H9 (cell line): ENCODE data around the gene P4HA1. TPM values are rescaled to one million over a fixed set of nuclear protein-coding genes. Genes with fewer than 3 reads are reported as not detected.

Source experiments
- DNase-seq: peaks from one replicate; pipeline ENCODE4 v3.0.0-alpha.2; 2017
- H2AFZ ChIP-seq: one replicate; pipeline ENCODE4 v1.6.1; 2013; ENCODE audit warnings: mild to moderate bottlenecking, low read length, control low read depth, moderate library complexity
- H2AK5ac ChIP-seq: 2 replicates; pipeline ENCODE4 v1.6.1; 2013; ENCODE audit warnings: low read length, control low read depth, mixed read lengths; ENCODE audit not compliant: insufficient read length
- H2BK120ac ChIP-seq: one replicate; pipeline ENCODE4 v1.6.1; 2013; ENCODE audit warnings: low read depth, mild to moderate bottlenecking, low read length, control low read depth, inconsistent platforms; ENCODE audit not compliant: poor library complexity, severe bottlenecking
- H2BK12ac ChIP-seq: 2 replicates; pipeline ENCODE4 v1.6.1; 2013; ENCODE audit warnings: low read length, control low read depth, mixed read lengths, low read depth; ENCODE audit not compliant: insufficient read length
- H2BK15ac ChIP-seq: 2 replicates; pipeline ENCODE4 v1.6.1; 2013; ENCODE audit warnings: low read depth, low read length, control low read depth
- H2BK20ac ChIP-seq: one replicate; pipeline ENCODE4 v1.6.1; 2013; ENCODE audit warnings: low read depth, mild to moderate bottlenecking, low read length, control low read depth, inconsistent platforms; ENCODE audit not compliant: poor library complexity, severe bottlenecking
- H2BK5ac ChIP-seq: 2 replicates; pipeline ENCODE4 v1.6.1; 2013; ENCODE audit warnings: low read length, control low read depth, mixed read lengths; ENCODE audit not compliant: insufficient read length
- H3K14ac ChIP-seq: 2 replicates; pipeline ENCODE4 v1.6.1; 2013; ENCODE audit warnings: low read length, control low read depth; ENCODE audit not compliant: insufficient read depth
- H3K18ac ChIP-seq: 2 replicates; pipeline ENCODE4 v1.6.1; 2013; ENCODE audit warnings: low read depth, mild to moderate bottlenecking, mixed read lengths, low read length, control low read depth; ENCODE audit not compliant: insufficient read length
- H3K23ac ChIP-seq: 2 replicates; pipeline ENCODE4 v1.6.1; 2013; ENCODE audit warnings: low read length, control low read depth, mixed read lengths, low read depth; ENCODE audit not compliant: insufficient read length
- H3K23me2 ChIP-seq: 2 replicates; pipeline ENCODE4 v1.6.1; 2013; ENCODE audit warnings: low read depth, mild to moderate bottlenecking, mixed read lengths, low read length, control low read depth; ENCODE audit not compliant: insufficient read length, poor library complexity, severe bottlenecking
- H3K27ac ChIP-seq: 2 replicates; pipeline ENCODE4 v1.5.1; 2013; ENCODE audit warnings: low read length, control low read depth, mixed read lengths, low read depth; ENCODE audit not compliant: insufficient read length
- H3K27me3 ChIP-seq: 2 replicates; pipeline ENCODE4 v1.6.1; 2013; ENCODE audit warnings: low read length, control low read depth, inconsistent platforms; ENCODE audit not compliant: insufficient read depth
- H3K4ac ChIP-seq: 2 replicates; pipeline ENCODE4 v1.6.1; 2013; ENCODE audit warnings: low read depth, mild to moderate bottlenecking, control low read depth, inconsistent platforms, low read length, moderate library complexity
- H3K4me1 ChIP-seq: 2 replicates; pipeline ENCODE4 v1.6.1; 2013; ENCODE audit warnings: low read length, control low read depth, inconsistent platforms; ENCODE audit not compliant: insufficient read depth
- H3K4me2 ChIP-seq: 2 replicates; pipeline ENCODE4 v1.6.1; 2013; ENCODE audit warnings: low read length, control low read depth, mixed read lengths; ENCODE audit not compliant: insufficient read length, insufficient read depth
- H3K56ac ChIP-seq: 2 replicates; pipeline ENCODE4 v1.6.1; 2013; ENCODE audit warnings: low read depth, mild to moderate bottlenecking, mixed read lengths, low read length, control low read depth; ENCODE audit not compliant: insufficient read length
- H3K79me1 ChIP-seq: 2 replicates; pipeline ENCODE4 v1.6.1; 2013; ENCODE audit warnings: low read depth, mild to moderate bottlenecking, moderate library complexity, low read length, control low read depth, inconsistent platforms; ENCODE audit not compliant: insufficient read depth, poor library complexity, severe bottlenecking
- H3K79me2 ChIP-seq: 2 replicates; pipeline ENCODE4 v1.6.1; 2013; ENCODE audit warnings: low read length, control low read depth, inconsistent platforms; ENCODE audit not compliant: insufficient read depth
- H3K9ac ChIP-seq: 2 replicates; pipeline ENCODE4 v1.6.1; 2013; ENCODE audit warnings: low read length, control low read depth, mixed read lengths; ENCODE audit not compliant: insufficient read length; ENCODE audit errors: extremely low read depth
- H3K9me3 ChIP-seq: one replicate; pipeline ENCODE4 v1.6.1; 2013; ENCODE audit warnings: low read depth, low read length, inconsistent platforms; ENCODE audit not compliant: control insufficient read depth
- H3T11ph ChIP-seq: one replicate; pipeline ENCODE4 v1.6.1; 2013; ENCODE audit warnings: mild to moderate bottlenecking, low read length, control low read depth, inconsistent platforms
- H4K20me1 ChIP-seq: one replicate; pipeline ENCODE4 v1.6.1; 2013; ENCODE audit not compliant: control insufficient read depth, insufficient read length, insufficient read depth
- H4K5ac ChIP-seq: 2 replicates; pipeline ENCODE4 v1.6.1; 2013; ENCODE audit warnings: low read depth, mild to moderate bottlenecking, mixed read lengths, low read length, control low read depth; ENCODE audit not compliant: insufficient read length
- H4K8ac ChIP-seq: replicated peaks from 2 replicates; pipeline ENCODE4 v1.6.1; 2013; ENCODE audit warnings: low read length, control low read depth, mixed read lengths, low read depth; ENCODE audit not compliant: insufficient read length
- H4K91ac ChIP-seq: 2 replicates; pipeline ENCODE4 v1.6.1; 2013; ENCODE audit warnings: low read depth, mild to moderate bottlenecking, moderate library complexity, mixed read lengths, low read length, control low read depth; ENCODE audit not compliant: insufficient read length
- H3K27ac Mint-ChIP-seq, 3 experiments: 2 replicates in 2 of 3; 3 replicates in 1 of 3; pipeline ENCODE4 v1.8.0; 2020 to 2021; ENCODE audit warnings: mixed read lengths in 3 of 3, mild to moderate bottlenecking in 1 of 3, moderate library complexity in 1 of 3
- H3K27me3 Mint-ChIP-seq: 2 replicates; pipeline ENCODE4 v1.8.0; 2021; ENCODE audit warnings: low read depth, mild to moderate bottlenecking, moderate library complexity, mixed read lengths
- H3K36me3 Mint-ChIP-seq, 3 experiments: 2 replicates in 2 of 3; 3 replicates in 1 of 3; pipeline ENCODE4 v1.8.0; 2020 to 2021; ENCODE audit warnings: low read depth in 3 of 3, mixed read lengths in 3 of 3; ENCODE audit not compliant: insufficient read depth in 1 of 3
- H3K4me1 Mint-ChIP-seq, 2 experiments: 2 replicates each; pipeline ENCODE4 v1.8.0; 2020; ENCODE audit warnings: mixed read lengths in 2 of 2
- H3K4me3 Mint-ChIP-seq, 2 experiments: 2 replicates in 1 of 2; 3 replicates in 1 of 2; pipeline ENCODE4 v1.8.0; 2020 to 2021; ENCODE audit warnings: mild to moderate bottlenecking in 2 of 2, mixed read lengths in 2 of 2, moderate library complexity in 1 of 2
- H3K9me3 Mint-ChIP-seq, 2 experiments: 2 replicates in 1 of 2; 3 replicates in 1 of 2; pipeline ENCODE4 v1.8.0; 2020; ENCODE audit warnings: mild to moderate bottlenecking in 2 of 2, mixed read lengths in 2 of 2, moderate library complexity in 1 of 2
- CTCF ChIP-seq: fragments of 200-600 bp; sonication (generic); conservative IDR thresholded peaks from 3 replicates; pipeline ENCODE4 v1.8.0; 2021; ENCODE audit warnings: antibody characterized with exemption, mild to moderate bottlenecking
- WGBS: extraction: QIAGEN DNeasy Blood & Tissue Kit; methylation state at CpG from one replicate; pipeline ENCODE4 v1.1.7; 2013; ENCODE audit warnings: missing lambda C conversion rate, low lambda C conversion rate, mixed read lengths; ENCODE audit not compliant: insufficient read length; ENCODE audit errors: extremely low coverage; 5-methylcytosine and 5-hydroxymethylcytosine counted together
- total RNA-seq: library from RNA; stranded (reverse); gene quantifications from 2 replicates; pipeline ENCODE4 v1.2.1, GENCODE V29; 2021

P4HA1 gene
- total RNA-seq, 1 experiment from 2014 or later: 48.6 TPM

- no CpG with 5 or more reads among the region's 1 CpG for WGBS
- Mint-ChIP-seq H3K27me3 (no peaks in the 10 kb centered on the region), H3K27ac (no peak overlapping the region), H3K4me1 (no peaks in the 10 kb centered on the region), H3K36me3 (peaks cover 4 to 35% (median 28%) of the 10 kb centered on the region in 3 experiments; a peak in 6 of 7 replicates), H3K9me3 (no peaks in the 10 kb centered on the region; a peak in 1 of 5 replicates), H3K4me3 (no peak overlapping the region)
- DNase-seq: no peak
- Histone ChIP-seq H4K91ac (no peak overlapping the region), H2BK15ac (no peak overlapping the region), H2BK120ac (no peak overlapping the region), H4K5ac (no peak overlapping the region), H3K4me2 (no peak overlapping the region), H3K23me2 (no peaks in the 10 kb centered on the region), H3K27me3 (no peaks in the 10 kb centered on the region), H3K27ac (no peak overlapping the region), H3K14ac (no peak overlapping the region), H3K79me1 (no peaks in the 10 kb centered on the region), H3K79me2 (no peaks in the 10 kb centered on the region), H3K9me3 (no peaks in the 10 kb centered on the region), H4K20me1 (no peaks in the 10 kb centered on the region), H4K8ac (no peak overlapping the region), H3K4me1 (no peaks in the 10 kb centered on the region), H3K18ac (no peak overlapping the region), H2BK20ac (no peak overlapping the region), H3K4ac (no peak overlapping the region), H2AK5ac (no peak overlapping the region), H3K56ac (no peak overlapping the region), H3K23ac (no peak overlapping the region), H3T11ph (no peak overlapping the region), H2BK5ac (no peak overlapping the region), H2AFZ (no peak overlapping the region), H2BK12ac (no peak overlapping the region), H3K9ac (no peak overlapping the region)
- TF ChIP-seq CTCF: no peak
Observed at GRCh38 chr10:73060173-73060572, 36.5 kb downstream of the P4HA1 start.
